Measurements from ENCODE around the gene NETO2.

Gene NETO2

DNA sequence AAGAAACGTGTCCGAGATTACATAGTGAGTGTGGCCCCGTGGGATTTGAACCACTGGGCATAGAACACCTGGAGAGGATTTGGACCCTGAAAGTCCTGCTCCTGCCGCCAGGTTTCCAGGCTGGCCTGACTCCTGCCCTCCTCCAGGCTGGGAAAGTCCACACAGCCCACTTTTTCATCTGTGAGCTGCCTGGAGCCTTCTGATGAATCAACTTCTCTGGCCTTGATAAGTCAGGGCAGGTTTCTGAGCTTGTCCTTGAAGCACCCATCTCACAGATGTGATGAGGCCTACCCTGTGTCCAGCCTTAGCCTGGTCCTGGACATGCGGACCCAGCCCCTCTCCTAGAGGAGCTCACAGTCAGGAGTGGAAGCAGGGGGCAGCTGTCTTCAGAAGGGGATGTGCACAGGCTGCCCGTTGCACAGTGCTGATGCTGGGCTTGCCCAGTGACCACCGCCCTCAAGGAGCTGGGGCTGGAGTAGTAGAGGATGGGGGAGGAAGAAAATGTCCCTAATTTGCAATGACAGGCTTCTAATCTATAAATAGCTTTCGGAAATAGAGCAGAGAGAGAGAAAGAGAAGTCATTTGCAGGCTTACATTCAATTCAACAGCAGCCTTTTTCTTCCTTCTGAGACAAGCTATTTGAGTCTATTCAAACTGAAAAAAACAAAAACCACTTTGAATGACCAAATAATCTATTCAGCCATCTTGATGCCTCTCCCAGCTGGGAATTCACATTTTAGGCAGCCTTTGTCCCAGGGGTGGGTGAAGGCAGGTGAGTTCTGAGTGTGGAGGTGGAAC lies 96.8 kb downstream of the NETO2 start:
- no peak for TF ChIP-seq ZFX (IDR thresholded peaks at IDR 0.05)
- TF ChIP-seq, protein P1, sequence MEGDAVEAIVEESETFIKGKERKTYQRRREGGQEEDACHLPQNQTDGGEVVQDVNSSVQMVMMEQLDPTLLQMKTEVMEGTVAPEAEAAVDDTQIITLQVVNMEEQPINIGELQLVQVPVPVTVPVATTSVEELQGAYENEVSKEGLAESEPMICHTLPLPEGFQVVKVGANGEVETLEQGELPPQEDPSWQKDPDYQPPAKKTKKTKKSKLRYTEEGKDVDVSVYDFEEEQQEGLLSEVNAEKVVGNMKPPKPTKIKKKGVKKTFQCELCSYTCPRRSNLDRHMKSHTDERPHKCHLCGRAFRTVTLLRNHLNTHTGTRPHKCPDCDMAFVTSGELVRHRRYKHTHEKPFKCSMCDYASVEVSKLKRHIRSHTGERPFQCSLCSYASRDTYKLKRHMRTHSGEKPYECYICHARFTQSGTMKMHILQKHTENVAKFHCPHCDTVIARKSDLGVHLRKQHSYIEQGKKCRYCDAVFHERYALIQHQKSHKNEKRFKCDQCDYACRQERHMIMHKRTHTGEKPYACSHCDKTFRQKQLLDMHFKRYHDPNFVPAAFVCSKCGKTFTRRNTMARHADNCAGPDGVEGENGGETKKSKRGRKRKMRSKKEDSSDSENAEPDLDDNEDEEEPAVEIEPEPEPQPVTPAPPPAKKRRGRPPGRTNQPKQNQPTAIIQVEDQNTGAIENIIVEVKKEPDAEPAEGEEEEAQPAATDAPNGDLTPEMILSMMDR (conservative IDR thresholded peaks at IDR 0.05), result no peak
- H3K27ac ChIP-seq, result no peak overlapping the region

DNA sequence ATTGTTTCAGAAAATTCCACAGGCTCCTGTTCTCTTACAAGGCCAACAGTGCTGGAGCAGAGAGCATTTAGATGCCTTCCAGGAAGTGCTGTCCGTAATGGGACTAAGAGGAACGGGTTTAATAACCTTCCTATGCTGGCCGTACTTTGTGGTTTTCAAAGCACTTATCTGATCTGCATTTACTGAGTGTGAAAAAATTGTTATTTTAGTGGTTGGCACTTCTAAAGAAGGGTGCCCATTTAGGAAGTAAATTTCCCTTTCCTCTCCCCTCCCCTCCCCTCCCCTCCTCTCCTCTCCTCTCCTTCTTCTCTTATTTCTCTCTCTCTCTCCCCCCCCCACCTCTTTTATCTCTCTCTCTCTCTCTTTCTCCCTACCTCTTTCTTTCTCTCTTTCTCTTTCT lies 98.3 kb downstream of the NETO2 start:
- H3K27ac ChIP-seq, result no peak overlapping the region
- no peak for TF ChIP-seq ZFX (IDR thresholded peaks at IDR 0.05)
- TF ChIP-seq, protein P1 (conservative IDR thresholded peaks at IDR 0.05), result no peak

- no peak overlapping the region for H3K27ac ChIP-seq
- TF ChIP-seq, protein P1 (conservative IDR thresholded peaks at IDR 0.05), result no peak
- TF ChIP-seq ZFX (IDR thresholded peaks at IDR 0.05), result no peak
Observed at GRCh38 chr16:47045023-47045422, 98.7 kb downstream of the NETO2 start.

DNA sequence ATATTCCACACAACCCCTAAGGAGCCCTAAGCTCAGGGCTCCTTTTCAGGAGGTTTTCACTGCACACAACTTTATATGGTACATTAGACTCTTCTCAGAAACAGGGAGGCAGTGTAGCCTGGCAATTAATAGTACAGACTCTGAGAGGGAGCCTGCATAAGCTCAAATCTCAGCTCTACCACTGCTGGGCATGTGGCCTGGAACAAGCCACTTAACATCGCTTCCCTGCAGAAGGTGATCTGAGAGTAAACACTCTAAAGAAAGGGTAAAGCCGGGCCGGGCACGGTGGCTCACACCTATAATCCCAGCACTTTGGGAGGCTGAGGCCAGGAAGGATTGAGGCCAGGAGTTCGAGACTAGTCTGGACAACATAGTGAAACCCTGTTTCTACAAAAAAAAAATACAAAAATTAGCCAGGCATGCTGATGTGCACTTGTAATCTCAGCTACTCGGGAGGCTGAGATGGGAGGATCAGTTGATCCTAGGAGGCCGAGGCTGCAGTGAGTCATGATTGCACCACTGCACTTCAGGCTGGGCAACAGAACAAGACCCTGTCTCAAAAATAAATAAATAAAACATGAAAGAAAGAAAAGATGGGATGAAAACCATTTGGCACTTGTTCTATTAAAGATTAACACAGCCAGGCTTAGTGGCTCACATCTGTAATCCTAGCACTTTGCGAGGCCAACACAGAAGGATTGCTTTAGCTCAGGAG lies 99.6 kb downstream of the NETO2 start:
- no peak for TF ChIP-seq ZFX (IDR thresholded peaks at IDR 0.05)
- no peak overlapping the region for H3K27ac ChIP-seq

DNA sequence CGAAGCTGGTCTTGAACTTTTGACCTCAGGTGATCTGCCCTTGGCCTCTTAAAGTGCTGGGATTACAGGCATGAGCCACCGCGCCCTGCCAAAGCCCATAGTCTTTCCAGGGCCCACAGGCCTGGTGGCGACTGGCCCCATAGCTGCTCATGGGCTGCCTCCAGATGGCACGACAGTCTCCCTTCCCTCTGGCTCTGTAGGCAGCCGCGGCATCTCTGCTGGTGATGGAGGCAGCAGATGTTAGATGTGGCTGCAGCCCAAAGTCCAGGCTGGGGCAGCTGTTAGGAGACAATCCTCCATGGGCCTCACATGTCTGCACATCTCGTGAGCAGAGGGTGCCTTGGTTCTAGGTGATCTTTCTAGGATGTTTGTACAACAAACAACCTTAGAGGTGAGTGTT lies 100.5 kb downstream of the NETO2 start:
- TF ChIP-seq, protein P1 (conservative IDR thresholded peaks at IDR 0.05), result no peak
- TF ChIP-seq ZFX (IDR thresholded peaks at IDR 0.05), result no peak

GRCh38 chr16:47037746-47038458 lies 105.8 kb downstream of the NETO2 start:
- TF ChIP-seq, protein P1 (conservative IDR thresholded peaks at IDR 0.05), result peak; percentile 96
- TF ChIP-seq ZFX (IDR thresholded peaks at IDR 0.05), result no peak
- H3K27ac ChIP-seq, result peak overlapping the region; percentile 56

More for the DNA sequence above, 100.5 kb downstream of the NETO2 start:
- H3K27ac ChIP-seq, result no peak overlapping the region

DNA sequence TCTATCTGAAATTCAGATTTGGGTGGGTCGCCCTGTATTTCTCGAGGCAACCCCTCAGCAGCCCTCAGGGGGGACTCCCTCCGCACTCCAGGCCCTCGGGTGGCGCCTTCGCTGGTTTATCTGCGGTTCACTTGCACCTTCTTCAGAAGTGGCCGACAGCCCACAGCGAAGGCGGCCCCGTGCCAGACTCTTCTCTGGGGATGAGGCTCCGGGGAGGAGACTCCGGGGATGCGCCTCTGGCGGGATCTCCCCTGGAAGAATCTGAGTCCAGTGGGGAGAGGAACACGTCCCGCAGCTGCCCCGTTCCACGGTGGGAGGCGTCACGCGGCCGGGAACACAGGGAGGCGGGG lies 106.4 kb downstream of the NETO2 start:
- H3K27ac ChIP-seq, result peak overlapping the region; percentile 56
- no peak for TF ChIP-seq ZFX (IDR thresholded peaks at IDR 0.05)
- TF ChIP-seq, protein P1 (conservative IDR thresholded peaks at IDR 0.05), result no peak
